OCI-M1 (cell line): Measurements from ENCODE around the gene BSN.

Experiments used
- DNase-seq: peaks from one replicate; lab custom pipeline; 2025; lab: John Stamatoyannopoulos, UW

Gene BSN

DNA sequence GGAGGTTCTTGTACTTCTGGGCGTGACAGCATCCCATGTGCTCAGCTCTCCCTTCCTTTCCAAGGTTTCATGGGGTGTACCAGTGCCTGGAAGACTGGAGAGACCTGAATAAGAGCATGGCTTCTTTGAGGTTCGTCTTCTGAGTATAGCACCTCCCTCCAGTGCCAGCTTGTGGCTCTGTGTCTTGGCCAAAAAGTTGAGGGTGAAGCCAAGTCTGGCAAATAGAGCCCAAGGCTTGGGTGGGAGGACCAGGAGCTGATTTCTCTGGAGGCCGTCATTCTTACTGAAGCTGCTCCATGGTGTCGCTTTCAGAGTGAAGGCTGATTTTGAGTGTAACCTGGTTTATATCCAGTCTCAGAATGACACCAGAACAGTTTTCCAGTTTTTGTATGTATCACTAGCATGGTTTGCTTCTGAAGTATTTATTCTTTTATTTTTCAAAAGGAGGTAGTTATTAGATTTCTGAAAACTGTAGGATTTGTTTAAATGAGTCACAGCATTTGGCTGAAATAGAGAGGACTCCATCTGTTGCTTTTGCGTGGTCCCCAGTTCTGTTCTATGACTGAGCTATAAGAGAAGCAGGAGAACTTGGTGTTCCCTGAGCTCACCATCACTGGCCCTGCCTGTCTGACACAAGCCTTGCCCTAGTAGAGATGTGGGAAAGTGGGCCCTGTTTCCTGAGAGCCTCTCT, 47.2 kb downstream of the BSN start:
- DNase-seq, result no peak

DNA sequence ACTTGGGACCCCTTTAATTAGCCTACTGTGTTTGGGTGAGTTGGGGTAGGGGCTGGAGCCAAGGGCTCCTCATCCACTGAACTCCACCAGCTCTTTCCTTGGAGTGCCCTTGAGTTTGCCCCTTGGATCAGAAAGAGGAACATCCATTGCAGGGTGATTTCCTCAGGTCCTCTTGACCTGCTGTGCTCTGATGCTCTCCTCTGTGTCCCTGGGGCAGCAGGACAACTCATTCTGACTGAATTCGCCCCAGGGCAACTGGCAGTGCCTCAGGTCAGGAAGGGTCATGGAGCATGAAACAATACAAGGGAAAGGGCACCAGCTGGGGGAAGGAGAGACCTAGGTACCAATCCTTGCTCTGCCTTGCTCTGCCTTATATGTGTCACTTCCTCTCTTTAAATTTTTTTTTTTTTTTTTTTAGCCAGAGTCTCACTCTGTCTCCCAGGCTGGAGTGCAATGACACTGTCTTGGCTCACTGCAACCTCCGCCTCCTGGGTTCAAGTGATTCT, 47.8 kb downstream of the BSN start:
- DNase-seq, result no peak

DNA sequence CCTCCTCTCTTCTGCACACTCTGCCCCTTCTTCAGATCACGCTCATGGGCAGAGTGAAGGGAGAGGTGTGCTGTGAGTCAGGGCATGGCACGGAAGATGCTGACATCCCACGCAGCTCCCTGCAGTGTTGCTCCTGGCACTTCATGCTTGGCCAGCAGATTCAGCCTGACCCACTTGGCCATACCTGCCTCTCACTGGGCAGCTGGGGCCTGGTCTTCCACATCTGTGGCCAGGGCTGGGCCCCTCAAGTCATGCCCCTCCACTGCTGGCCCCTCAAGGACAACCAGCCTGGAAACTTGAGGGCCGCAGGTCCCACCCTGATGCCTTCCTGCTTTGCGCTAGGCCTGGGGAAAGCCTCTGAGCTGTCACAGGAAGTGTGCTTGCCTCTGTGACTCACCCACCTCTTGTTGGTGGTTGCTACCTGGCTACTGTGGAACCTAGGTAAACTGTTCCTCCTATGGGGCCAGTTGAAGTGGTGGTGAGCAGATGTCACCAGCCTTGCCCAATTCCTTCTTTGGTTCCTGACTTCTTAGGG, 48.7 kb downstream of the BSN start:
- no peak for DNase-seq

DNA sequence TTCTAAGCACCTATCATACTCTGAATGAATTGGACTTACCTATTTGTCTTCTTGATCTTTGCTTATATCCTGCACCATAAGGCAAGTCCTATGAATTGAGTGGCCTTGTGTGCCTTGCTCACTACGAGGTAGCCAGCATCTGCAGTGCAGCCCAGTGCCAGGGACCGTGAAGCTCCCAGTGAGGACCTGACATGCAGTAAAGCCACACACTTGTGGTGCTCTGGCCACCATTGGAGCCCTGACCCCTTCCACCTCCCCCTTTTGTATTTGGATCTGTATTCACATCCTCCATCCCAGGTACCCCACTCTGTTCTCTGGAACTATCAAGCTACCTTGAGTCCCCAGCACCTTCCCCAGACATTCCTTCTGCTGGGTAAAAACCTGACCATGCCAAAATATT, 52.1 kb downstream of the BSN start:
- DNase-seq, result no peak

DNA sequence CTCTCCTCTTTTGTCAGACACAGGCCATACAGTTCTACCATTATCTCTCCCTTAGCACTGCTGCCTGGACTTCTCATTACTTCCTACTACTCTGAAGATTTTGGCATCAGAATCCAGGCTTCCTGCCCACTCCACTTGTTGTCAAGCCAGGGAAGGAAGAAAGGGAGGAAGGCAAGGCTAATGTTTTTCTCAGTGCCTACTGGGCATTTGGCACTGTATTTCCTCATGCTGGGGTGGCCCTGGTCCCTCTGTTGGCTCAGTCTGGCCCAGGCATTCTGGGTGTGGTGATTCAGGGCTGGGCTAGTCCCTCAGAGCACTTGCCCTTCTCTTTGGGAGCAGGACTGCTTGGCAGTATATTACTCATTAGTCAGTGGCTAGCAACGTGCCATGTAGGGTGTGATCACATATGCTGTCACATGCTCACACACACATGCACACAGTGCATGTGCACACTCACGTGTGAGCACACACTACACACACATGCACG, 52.9 kb downstream of the BSN start:
- DNase-seq, result no peak

DNA sequence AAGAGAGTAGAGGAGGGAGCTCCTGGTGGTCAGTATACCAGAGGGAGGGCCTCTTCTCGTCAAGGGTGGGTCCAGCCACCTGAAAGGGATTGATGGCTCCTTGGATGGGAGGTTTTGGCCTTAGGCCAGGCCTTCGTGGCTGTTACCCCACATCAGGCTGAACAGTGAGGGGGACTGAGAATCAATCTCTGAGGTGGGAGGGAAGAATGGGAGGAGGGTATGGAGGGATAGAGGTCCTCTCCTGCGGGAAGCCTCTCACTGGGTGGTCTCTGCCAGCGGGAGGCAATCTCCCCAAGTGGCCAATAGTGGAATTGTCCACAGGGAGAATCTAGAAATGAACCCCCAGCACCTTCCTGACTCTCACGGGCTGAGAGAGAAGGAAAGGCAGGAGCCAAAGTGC, 53.5 kb downstream of the BSN start:
- no peak for DNase-seq

DNA sequence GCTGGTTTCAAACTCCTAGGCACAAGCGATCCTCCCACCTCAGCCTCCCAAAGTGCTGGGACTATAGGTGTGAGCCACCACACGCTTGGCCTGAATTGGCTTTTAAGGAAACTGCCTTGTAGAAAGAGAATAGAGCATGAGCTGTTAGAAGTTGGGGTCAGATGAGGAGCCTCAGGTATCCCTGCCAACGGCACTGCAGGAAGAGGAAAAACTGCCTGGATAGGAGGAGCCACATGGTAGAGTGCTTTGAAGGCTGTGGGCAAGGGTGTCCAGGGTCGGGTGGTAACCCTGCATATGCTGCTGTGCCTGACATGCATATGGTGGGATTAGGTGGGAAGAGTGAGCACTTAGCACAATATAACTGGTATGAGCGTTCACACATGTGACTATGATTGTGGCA, 55.0 kb downstream of the BSN start:
- no peak for DNase-seq

DNA sequence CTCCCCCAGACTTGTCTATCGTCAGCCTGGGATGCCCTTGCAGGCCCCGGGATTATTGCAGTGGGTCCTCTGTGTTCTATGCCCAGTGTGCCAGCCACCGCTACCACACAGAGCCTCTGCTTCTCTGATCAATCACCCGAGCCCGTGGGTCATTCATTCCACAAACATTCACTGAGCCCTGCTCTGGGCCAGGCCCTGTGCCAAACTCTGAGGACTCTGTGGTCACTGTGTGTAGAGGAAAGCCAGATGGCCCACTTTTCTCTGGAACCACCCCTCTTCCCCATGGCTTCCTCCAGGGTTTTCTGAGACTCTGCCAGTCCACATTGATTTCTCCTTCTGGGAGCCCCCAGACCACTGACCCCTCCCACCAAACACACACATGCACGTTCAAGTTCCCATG, 55.5 kb downstream of the BSN start:
- no peak for DNase-seq

DNA sequence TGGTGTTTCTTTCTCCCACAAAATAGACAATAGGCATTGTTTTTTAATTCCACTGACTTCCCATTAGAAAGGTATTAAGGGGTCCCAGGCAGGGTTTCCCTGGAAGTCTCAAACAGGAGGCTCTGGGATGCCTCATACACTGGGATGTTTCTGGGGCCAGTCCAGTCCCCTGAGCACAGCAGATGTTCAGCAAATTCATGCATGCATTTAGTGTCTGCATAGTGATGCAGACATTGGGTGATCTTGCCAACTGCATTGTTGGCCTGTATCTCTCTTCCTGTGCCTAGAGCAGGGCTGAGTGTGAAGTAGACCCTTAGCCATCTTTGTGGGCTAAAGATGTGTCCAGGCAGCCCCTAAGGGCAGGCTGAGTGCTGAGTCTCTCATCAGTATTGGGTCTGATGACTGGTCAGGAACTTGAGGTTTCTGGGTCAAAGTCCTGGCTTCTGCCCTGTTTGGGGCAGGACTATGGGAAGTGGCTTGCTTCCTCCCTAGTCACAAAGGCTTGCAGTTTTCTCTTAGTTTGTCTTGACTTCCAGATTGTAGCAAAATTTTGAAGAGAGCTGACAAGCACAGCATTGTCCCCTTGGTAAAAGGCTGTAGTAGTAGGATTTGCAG, 56.5 kb downstream of the BSN start:
- DNase-seq, result no peak

DNA sequence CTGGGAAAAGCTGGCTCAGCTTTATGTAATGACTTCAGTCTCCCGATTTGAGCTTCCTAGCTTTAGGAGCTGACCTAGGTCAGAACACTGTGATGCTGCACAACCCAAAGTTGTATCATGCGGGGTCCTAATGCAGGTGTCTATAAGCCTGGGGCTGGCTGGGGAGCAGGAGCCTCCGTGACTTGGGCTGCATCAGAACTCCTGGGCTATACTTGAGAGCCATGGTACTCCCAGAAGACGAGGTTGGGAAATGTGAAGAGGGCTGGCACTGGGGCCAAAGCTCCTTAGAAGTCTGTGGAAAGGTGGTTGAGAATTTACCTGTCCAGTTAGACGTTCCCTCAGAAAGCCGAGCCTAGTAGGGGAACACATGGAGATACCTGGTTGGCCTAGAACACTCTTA, 57.0 kb downstream of the BSN start:
- no peak for DNase-seq

DNA sequence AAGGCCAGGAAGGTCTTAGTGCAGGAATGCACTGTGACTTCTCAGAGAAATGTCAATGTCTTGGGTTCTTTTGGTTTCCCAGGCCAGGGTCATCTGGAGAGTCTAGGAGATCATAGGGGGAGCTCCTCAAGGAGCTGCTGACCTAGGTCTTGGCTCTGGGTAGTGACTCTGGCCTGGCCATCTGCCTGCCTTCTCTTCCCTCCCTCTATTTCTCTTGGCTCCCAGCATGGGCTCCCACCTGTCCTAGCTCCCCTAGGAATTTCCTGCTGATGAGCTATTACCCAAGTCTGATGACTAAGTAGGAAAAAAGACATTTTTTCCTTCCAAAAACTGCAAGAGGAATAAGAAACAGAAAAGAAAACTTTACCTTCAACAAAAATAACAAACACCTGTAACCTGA, 57.4 kb downstream of the BSN start:
- no peak for DNase-seq

DNA sequence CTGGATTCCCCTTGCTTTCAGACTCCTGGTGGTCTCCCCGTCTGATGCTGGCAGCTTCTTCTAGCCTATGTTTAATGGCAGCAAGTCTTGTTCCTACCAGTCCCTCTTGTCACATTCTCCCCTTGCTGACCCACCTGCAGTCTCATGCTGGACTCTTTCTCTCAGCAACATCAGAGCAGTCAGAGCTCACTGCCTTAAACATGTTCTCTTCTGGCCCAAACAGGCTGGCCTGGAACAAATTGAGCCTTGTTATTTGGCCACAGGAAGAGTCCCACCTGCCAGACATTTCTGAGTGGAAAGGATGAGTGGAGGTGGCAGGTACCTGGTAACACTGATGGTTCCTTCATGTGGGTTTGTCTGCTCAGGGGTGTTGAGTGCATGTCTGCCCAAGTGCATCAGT, 60.7 kb downstream of the BSN start:
- DNase-seq, result no peak

DNA sequence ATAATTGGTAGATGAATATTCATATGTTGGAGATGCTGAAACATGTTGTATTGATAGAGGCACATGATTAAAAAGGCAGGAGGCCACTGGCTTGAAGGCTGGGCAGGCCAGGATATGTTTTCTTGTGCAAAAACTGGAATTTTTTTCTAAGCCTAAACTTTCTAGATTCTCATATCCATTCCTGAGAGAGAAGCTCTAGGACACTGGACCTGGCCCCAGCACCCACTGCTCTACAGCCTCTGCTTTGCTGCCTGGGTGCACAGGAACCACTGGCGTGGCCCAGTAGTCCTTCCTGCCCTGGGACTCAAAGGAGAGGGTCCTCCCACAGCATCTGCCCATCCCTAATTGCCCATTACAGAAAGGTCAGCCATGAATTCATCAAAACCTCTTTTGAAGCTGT, 61.8 kb downstream of the BSN start:
- DNase-seq, result no peak

DNA sequence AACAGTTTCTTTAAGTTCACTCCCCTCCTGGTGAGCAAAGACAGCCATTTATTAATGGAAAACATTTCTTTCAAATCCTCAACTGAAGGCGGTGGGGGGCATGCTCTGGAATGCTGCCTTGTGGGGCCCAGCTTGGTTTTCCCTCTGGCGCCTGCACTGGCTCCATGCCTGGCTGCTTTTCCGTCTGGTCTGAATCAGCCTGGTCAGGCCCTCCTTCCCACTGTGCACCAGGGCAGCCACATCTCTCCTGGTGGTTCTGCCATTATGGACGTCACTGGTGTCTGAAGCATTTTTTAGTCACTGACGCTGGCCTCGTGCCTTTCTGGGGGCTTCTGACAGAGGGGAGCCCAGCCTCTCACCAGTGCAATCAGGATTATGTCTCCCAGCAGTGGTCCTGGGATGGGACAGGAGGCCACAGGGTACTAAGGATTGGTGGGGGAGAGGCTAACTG, 62.2 kb downstream of the BSN start:
- DNase-seq, result no peak

DNA sequence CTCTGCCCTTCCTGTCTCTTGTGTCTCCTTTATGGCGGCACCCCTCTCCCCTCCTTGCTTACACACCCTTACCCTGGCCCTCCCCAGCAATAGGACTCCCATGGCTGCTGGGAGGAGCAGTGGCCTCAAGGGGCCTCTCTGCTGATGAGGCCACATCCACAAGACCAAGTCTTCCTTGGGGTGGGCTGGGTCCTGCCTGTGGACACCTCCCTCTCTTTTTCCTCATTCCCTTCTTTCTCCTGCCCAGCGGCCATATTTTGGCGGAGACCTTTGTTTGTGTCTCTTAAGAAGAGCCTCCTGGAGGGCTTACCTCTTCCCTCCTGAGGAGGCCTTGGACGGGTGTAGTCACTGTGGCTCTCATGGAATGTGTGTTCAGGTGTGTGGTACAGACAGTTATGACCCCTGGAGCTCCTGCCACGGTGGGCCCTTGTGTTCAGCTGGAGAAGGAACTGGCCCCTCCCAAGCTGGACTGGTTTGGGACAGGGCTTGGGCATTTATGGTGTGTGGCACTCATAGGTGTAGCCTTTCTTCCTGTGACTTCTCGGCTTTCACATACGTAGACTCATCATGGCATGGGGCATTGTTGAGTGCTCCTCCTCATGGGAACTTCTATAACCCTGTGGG, 63.2 kb downstream of the BSN start:
- DNase-seq, result no peak

DNA sequence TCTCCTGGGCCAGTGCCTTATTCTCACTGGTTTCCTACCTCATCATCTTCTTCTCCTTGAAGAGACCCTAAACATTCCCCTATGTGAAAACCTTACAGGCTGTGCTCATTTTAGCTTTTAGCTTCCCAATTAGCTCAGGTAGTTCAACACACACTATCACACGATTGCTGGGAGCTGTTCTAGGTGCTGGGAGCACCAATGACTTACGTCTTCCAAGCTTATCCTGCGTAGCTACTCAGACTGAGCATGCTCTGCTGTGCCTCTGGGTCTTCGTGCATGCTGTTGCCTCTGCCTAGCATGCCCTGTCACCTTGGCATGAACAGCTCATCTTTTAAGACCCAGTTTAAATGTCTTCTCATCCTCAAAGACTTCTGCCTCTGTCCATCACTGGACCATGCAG, 64.1 kb downstream of the BSN start:
- no peak for DNase-seq

DNA sequence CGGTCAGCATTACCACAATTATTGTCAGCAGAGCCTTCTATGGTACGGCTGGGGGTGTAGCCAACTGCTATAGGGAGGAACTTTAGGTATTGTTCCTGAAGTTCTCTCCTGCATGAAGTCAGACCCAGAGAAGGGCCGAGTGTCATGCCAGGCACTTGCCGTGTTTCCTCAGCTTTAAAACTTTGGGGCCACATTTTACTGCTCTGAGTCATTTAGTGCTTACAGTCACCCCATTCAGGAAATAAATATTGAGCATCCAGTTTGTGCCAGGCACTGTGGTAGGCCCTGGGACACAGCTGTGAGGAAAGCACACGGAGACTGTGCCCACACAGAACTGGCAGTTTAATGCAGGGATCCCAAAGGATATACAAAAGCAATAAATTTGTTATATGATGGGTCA, 65.4 kb downstream of the BSN start:
- DNase-seq, result no peak

DNA sequence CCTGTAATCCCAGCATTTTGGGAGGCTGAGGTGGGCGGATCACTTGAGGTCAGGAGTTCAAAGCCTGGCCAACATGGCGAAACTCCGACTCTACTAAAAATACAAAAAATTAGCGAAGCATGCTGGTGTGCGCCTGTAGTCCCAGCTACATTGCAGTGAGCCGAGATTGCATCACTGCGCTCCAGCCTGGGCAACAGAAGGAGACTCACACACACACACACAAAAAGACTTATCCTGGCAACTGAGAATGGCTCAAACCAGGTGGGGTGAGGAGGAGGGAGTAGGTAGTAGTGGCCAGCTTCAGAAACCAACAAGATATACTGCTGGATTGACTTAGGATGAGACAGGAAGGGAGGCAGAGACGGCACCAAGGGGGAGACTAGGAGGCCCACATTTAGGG, 66.5 kb downstream of the BSN start:
- no peak for DNase-seq

DNA sequence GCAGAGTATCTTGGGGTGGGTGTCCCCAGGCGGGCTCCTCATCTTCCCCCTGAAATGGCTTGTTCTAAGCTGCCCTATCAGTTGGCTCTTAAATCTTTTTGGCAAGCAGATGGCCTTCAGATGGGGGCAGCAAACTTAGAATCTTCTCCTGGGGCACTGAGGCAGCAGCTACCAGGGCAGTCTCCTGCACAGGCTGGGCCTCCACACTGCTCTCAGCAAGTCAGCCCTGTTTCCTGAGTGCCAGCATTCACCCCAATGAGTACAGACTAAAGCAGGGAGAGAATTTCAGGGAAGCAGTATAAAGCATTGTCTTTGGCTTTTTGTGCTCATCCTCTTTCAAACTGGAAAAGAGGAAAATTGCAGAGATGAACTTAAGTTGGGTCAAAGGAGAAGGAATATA, 68.8 kb downstream of the BSN start:
- DNase-seq, result no peak

DNA sequence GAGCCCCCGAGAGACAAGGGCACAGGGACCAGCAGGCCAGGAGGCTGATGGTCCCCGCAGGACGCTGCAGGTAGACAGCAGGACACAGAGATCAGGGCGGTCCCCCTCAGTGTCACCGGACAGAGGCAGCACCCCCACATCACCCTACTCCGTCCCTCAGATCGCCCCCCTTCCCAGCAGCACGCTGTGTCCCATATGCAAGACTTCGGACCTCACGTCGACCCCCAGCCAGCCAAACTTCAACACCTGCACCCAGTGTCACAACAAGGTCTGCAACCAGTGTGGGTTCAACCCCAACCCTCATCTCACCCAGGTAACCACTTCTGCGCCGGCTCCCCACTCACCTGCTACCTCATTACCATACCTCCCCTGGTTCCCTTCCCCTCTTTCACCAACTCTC, 70.8 kb downstream of the BSN start:
- DNase-seq, result no peak

DNA sequence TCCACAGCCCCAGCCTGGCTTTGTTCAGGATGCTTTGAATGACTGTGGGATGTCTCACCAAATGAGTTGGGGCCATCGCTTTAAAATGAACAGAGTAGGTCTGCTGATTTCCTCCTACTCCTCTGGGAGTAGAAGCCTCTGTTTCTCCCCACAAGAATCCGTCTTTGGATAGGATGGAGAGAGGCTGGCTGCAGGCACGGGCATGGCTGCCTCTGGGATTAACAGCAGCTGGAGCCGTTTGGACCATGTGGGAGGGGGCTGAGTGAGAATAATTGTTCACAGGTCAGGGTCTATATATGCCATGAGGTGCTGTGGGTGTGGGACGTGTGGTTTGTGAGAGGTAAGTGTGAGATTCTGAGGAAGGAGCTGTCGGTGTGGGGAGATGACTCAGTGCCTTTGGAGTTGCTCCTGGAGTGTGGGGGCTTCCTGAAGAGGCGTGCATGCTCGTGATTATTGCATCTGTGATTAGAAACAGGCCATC, 71.9 kb downstream of the BSN start:
- DNase-seq, result no peak

DNA sequence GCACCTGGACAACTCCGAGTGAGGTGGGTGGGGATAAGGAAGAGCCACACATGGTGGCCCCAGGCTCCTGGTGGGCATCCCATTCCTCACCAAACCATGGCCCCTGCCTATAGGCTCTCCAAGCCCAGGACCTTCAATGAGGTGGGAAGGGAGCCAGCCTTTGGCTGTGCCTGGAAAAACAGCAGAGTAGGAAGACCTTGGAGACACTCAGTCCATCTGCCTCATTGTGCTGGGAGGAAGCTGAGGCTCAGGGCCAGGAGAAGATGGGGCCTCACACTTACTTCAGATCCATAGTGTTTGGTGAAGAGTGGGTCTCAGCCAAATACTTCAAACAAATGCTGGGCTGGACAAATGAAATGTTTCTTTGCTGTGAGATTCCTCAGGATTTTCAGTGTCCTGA, 72.5 kb downstream of the BSN start:
- no peak for DNase-seq

DNA sequence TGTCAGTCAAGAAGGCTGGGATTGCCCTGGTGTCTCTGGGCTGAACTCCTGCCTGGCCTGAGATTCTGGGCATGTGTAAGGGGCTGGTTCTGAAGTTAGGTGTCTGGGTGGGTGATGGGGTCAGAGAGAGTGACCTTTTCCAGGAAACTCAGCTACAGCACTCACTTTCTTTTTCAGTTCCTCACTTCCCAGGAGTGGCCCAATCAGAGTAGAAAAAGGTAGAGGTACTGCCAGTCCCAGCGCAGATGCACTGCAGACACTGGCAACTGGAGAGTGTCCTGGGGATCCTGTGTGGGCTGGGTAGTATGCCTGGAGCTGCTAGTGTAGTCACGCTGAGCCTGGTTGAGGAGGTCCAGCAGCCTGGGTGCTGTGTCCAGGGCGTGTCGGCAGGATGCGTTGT, 73.4 kb downstream of the BSN start:
- DNase-seq, result no peak
